HEK293 (cell line): ENCODE results near the gene FAM3C.

Source experiments
- CTCF ChIA-PET: fragments of 350-600 bp; formaldehyde crosslinking; extraction: SDS; loops from one replicate; lab custom pipeline; 2021; ENCODE audit warnings: antibody characterized with exemption; lab: Yijun Ruan, JAX
- POLR2A ChIA-PET: fragments of 300-600 bp; formaldehyde crosslinking; extraction: SDS; loops from one replicate; lab custom pipeline; 2020; ENCODE audit warnings: antibody characterized with exemption, inconsistent platforms; lab: Yijun Ruan, JAX
- H3K27ac ChIP-seq: fragments of 200-500 bp; sonication (Bioruptor generic); 2 replicates; pipeline ENCODE4 v1.5.1; 2014; ENCODE audit warnings: low read depth, low read length, control low read depth, inconsistent platforms; ENCODE audit errors: extremely low read depth
- H3K36me3 ChIP-seq, 2 experiments: fragments of 200-500 bp in 1 of 2; sonication (Bioruptor generic) in 1 of 2; 1 replicate in 1 of 2; 2 replicates in 1 of 2; pipeline ENCODE4 v1.5.1; 2014 to 2017; ENCODE audit warnings: inconsistent platforms in 2 of 2, low read length in 2 of 2; ENCODE audit not compliant: control insufficient read depth in 2 of 2, insufficient read depth in 1 of 2
- H3K4me1 ChIP-seq: fragments of 200-500 bp; sonication (Bioruptor generic); 2 replicates; pipeline ENCODE4 v1.5.1; 2014; ENCODE audit warnings: mild to moderate bottlenecking, low read length, inconsistent platforms; ENCODE audit not compliant: control insufficient read depth, insufficient read depth
- H3K4me3 ChIP-seq: 2 replicates; pipeline ENCODE4 v1.5.1; 2011; ENCODE audit warnings: low read depth, mild to moderate bottlenecking, control low read depth, low read length, moderate library complexity
- H3K9me3 ChIP-seq: fragments of 200-500 bp; sonication (Bioruptor generic); 2 replicates; pipeline ENCODE4 v1.5.1; 2014; ENCODE audit warnings: low read depth, low read length, inconsistent platforms; ENCODE audit not compliant: control insufficient read depth, insufficient read depth
- FEZF1 ChIP-seq: fragments of 450-650 bp; formaldehyde crosslinking; IDR thresholded peaks from 2 replicates; pipeline ENCODE4 v1.5.1; 2016; ENCODE audit warnings: missing biosample characterization, missing genetic modification characterization
- KLF8 ChIP-seq: fragments of 450-650 bp; formaldehyde crosslinking; IDR thresholded peaks from 2 replicates; pipeline ENCODE4 v1.5.1; 2016; ENCODE audit warnings: missing biosample characterization, missing genetic modification characterization
- KLF9 ChIP-seq: fragments of 450-650 bp; formaldehyde crosslinking; IDR thresholded peaks from 2 replicates; pipeline ENCODE4 v1.5.1; 2016; ENCODE audit warnings: missing biosample characterization, missing genetic modification characterization, low read depth
- OVOL3 ChIP-seq: fragments of 450-650 bp; formaldehyde crosslinking; IDR thresholded peaks from 2 replicates; pipeline ENCODE4 v1.5.1; 2016; ENCODE audit warnings: missing biosample characterization, missing genetic modification characterization
- ZBTB48 ChIP-seq: fragments of 450-650 bp; formaldehyde crosslinking; IDR thresholded peaks from 2 replicates; pipeline ENCODE4 v1.5.1; 2016; ENCODE audit warnings: missing biosample characterization, missing genetic modification characterization
- ZBTB49 ChIP-seq: fragments of 450-650 bp; formaldehyde crosslinking; IDR thresholded peaks from 2 replicates; pipeline ENCODE4 v1.5.1; 2016; ENCODE audit warnings: missing biosample characterization, missing genetic modification characterization, low read depth
- ZIC2 ChIP-seq: fragments of 450-650 bp; formaldehyde crosslinking; IDR thresholded peaks from 2 replicates; pipeline ENCODE4 v1.5.1; 2016; ENCODE audit warnings: missing biosample characterization, missing genetic modification characterization
- ZNF146 ChIP-seq: fragments of 450-650 bp; formaldehyde crosslinking; IDR thresholded peaks from 2 replicates; pipeline ENCODE4 v1.5.1; 2016; ENCODE audit warnings: missing biosample characterization, missing genetic modification characterization
- ZNF214 ChIP-seq: fragments of 450-650 bp; formaldehyde crosslinking; IDR thresholded peaks from 2 replicates; pipeline ENCODE4 v1.5.1; 2017; ENCODE audit warnings: missing biosample characterization, mild to moderate bottlenecking, missing genetic modification characterization, borderline replicate concordance
- ZNF26 ChIP-seq: fragments of 450-650 bp; formaldehyde crosslinking; IDR thresholded peaks from 2 replicates; pipeline ENCODE4 v1.5.1; 2016; ENCODE audit warnings: missing biosample characterization, missing genetic modification characterization
- ZNF266 ChIP-seq: fragments of 450-650 bp; formaldehyde crosslinking; IDR thresholded peaks from 2 replicates; pipeline ENCODE4 v1.5.1; 2016; ENCODE audit warnings: missing biosample characterization, missing genetic modification characterization, low read depth
- ZNF362 ChIP-seq: fragments of 450-650 bp; formaldehyde crosslinking; IDR thresholded peaks from 2 replicates; pipeline ENCODE4 v1.5.1; 2016; ENCODE audit warnings: missing biosample characterization, missing genetic modification characterization
- ZNF423 ChIP-seq: fragments of 450-650 bp; formaldehyde crosslinking; IDR thresholded peaks from 2 replicates; pipeline ENCODE4 v1.5.1; 2016; ENCODE audit warnings: missing biosample characterization, missing genetic modification characterization
- ZNF639 ChIP-seq: fragments of 450-650 bp; formaldehyde crosslinking; IDR thresholded peaks from 2 replicates; pipeline ENCODE4 v1.5.1; 2016; ENCODE audit warnings: missing biosample characterization, missing genetic modification characterization
- ZNF664 ChIP-seq: fragments of 450-650 bp; formaldehyde crosslinking; IDR thresholded peaks from 2 replicates; pipeline ENCODE4 v1.5.1; 2016; ENCODE audit warnings: missing biosample characterization, missing genetic modification characterization
- ZNF791 ChIP-seq: fragments of 450-650 bp; formaldehyde crosslinking; IDR thresholded peaks from 2 replicates; pipeline ENCODE4 v1.5.1; 2016; ENCODE audit warnings: missing biosample characterization, missing genetic modification characterization
- TF ChIP-seq, protein P1 (sequence below): fragments of 450-650 bp; formaldehyde crosslinking; IDR thresholded peaks from 2 replicates; pipeline ENCODE4 v1.5.1; 2016; ENCODE audit warnings: missing biosample characterization, missing genetic modification characterization

FAM3C gene

DNA sequence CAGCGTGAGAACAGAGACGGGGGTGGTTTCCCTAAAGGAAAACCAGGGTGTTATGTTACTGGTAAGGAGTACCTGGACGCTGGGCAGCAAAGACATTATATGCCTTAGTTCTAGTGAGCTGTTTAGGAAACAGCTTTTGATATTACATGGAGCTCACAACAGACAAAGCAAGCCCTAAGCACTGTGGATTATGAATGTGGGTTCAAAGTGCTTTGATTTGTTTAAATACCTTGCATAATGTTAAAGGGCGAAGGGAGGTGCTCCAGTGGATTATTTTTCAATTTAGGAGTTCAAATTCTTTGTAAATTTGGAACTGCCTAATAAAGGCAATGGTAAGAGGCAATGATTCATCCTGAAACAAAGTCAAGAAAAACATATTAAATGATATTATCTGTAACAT, 53.5 kb downstream of the FAM3C start:
- POLR2A ChIA-PET, result no interaction called here
- CTCF ChIA-PET, result no interaction called here

More for the DNA sequence above, 53.5 kb downstream of the FAM3C start:
- Histone ChIP-seq H3K4me1 (no peaks in the 10 kb centered on the region), H3K27ac (no peak overlapping the region), H3K4me3 (no peak overlapping the region), H3K9me3 (no peaks in the 10 kb centered on the region), H3K36me3 (peaks cover 0 to 6% of the 10 kb centered on the region in 2 experiments; a peak in 1 of 3 replicates)
- TF ChIP-seq ZNF266 (no peak), FEZF1 (tag by site-specific recombination) (no peak), KLF9 (tag by site-specific recombination) (no peak), ZNF423 (tag by site-specific recombination) (no peak), ZNF664 (tag by site-specific recombination) (no peak), ZNF791 (tag by site-specific recombination) (no peak), ZBTB49 (tag by site-specific recombination) (no peak), ZIC2 (tag by site-specific recombination) (no peak), ZNF639 (tag by site-specific recombination) (no peak), ZNF362 (tag by site-specific recombination) (no peak), ZNF214 (tag by site-specific recombination) (no peak), ZBTB48 (no peak), OVOL3 (tag by site-specific recombination) (no peak), ZNF26 (tag by site-specific recombination) (no peak), ZNF146 (tag by site-specific recombination) (no peak), KLF8 (tag by site-specific recombination) (no peak)
- TF ChIP-seq, protein P1, sequence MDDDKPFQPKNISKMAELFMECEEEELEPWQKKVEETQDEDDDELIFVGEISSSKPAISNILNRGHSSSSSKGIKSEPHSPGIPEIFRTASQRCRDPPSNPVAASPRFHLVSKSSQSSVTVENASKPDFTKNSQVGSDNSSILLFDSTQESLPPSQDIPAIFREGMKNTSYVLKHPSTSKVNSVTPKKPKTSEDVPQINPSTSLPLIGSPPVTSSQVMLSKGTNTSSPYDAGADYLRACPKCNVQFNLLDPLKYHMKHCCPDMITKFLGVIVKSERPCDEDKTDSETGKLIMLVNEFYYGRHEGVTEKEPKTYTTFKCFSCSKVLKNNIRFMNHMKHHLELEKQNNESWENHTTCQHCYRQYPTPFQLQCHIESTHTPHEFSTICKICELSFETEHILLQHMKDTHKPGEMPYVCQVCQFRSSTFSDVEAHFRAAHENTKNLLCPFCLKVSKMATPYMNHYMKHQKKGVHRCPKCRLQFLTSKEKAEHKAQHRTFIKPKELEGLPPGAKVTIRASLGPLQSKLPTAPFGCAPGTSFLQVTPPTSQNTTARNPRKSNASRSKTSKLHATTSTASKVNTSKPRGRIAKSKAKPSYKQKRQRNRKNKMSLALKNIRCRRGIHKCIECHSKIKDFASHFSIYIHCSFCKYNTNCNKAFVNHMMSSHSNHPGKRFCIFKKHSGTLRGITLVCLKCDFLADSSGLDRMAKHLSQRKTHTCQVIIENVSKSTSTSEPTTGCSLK, result no peak
